Erythroblast (primary cell): ENCODE measurements around the gene MED22.

ENCODE experiments used
- GATA1 ChIP-seq: IDR thresholded peaks from 2 replicates; pipeline ENCODE4 v1.6.1; 2011; ENCODE audit warnings: low read depth, mild to moderate bottlenecking, control low read depth, low read length, moderate library complexity
- POLR2A ChIP-seq: IDR thresholded peaks from 2 replicates; pipeline ENCODE4 v1.6.1; 2011; ENCODE audit warnings: mild to moderate bottlenecking, low read length

- TF ChIP-seq POLR2A, result no peak
- no peak for TF ChIP-seq GATA1
Observed at GRCh38 chr9:133368249-133368881, 20.4 kb upstream of the MED22 start.
